H1 (cell line): ENCODE measurements around the gene TENT4A.

Experiments
- EZH2 ChIP-seq: fragments of 200-600 bp; sonication (generic); IDR thresholded peaks from 2 replicates; pipeline ENCODE4 v1.7.1; 2012; ENCODE audit warnings: low read depth, mild to moderate bottlenecking, moderate library complexity, low read length, inconsistent platforms; ENCODE audit not compliant: severe bottlenecking
- JUND ChIP-seq: IDR thresholded peaks from 2 replicates; pipeline ENCODE4 v1.6.1; 2011; ENCODE audit warnings: mild to moderate bottlenecking, improper control_type of control experiment, low read length
- SRF ChIP-seq: IDR thresholded peaks from 2 replicates; pipeline ENCODE4 v1.6.1; 2011; ENCODE audit warnings: mild to moderate bottlenecking, low read depth, low read length, moderate library complexity
- TF ChIP-seq, protein P1 (sequence below): IDR thresholded peaks from 2 replicates; pipeline ENCODE4 v1.6.1; 2012; ENCODE audit warnings: low read length, inconsistent platforms
- TF ChIP-seq, protein P2 (sequence below), 3 experiments: IDR thresholded peaks; 1 replicate in 2 of 3; 2 replicates in 1 of 3; pipeline versions ENCODE4 v1.5.1 to v1.6.1; 2011; ENCODE audit warnings: low read length in 3 of 3, mild to moderate bottlenecking in 3 of 3, inconsistent platforms in 2 of 3, low read depth in 1 of 3, moderate library complexity in 1 of 3; ENCODE audit not compliant: insufficient read depth in 1 of 3; ENCODE audit errors: control extremely low read depth in 1 of 3

DNA sequence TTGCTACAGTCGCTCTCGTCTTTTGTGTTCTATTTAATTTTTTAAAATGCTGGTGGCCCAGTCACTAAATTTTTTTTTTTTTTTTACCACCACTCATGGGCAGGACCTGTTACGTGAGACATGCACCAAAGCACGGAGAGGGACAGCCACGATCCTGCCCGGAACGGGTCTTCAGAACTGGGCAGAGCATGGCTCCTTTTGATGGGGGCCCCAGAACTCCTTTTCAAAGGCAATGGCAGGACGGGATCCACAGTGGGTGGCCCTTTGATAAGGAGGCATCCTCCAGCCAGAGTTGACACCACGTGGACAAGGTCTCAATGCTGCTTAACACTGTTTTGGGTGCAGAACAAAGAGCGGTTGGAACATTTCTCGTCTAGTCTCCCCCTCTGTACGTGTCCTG, 50.0 kb downstream of the TENT4A start:
- no peak for TF ChIP-seq EZH2
- no peak for TF ChIP-seq SRF
- TF ChIP-seq, protein P1, sequence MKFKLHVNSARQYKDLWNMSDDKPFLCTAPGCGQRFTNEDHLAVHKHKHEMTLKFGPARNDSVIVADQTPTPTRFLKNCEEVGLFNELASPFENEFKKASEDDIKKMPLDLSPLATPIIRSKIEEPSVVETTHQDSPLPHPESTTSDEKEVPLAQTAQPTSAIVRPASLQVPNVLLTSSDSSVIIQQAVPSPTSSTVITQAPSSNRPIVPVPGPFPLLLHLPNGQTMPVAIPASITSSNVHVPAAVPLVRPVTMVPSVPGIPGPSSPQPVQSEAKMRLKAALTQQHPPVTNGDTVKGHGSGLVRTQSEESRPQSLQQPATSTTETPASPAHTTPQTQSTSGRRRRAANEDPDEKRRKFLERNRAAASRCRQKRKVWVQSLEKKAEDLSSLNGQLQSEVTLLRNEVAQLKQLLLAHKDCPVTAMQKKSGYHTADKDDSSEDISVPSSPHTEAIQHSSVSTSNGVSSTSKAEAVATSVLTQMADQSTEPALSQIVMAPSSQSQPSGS = no peak
- TF ChIP-seq, protein P2, sequence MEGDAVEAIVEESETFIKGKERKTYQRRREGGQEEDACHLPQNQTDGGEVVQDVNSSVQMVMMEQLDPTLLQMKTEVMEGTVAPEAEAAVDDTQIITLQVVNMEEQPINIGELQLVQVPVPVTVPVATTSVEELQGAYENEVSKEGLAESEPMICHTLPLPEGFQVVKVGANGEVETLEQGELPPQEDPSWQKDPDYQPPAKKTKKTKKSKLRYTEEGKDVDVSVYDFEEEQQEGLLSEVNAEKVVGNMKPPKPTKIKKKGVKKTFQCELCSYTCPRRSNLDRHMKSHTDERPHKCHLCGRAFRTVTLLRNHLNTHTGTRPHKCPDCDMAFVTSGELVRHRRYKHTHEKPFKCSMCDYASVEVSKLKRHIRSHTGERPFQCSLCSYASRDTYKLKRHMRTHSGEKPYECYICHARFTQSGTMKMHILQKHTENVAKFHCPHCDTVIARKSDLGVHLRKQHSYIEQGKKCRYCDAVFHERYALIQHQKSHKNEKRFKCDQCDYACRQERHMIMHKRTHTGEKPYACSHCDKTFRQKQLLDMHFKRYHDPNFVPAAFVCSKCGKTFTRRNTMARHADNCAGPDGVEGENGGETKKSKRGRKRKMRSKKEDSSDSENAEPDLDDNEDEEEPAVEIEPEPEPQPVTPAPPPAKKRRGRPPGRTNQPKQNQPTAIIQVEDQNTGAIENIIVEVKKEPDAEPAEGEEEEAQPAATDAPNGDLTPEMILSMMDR (IDR thresholded peaks at IDR 0.05; ENCODE audit: control extremely low read depth in 1 of 3, insufficient read depth in 1 of 3, low read depth in 1 of 3, low read length in 3 of 3) = no peak
- TF ChIP-seq JUND = no peak
